RKO (cell line): ENCODE results near the gene TSEN34.
"Not testable (repeated sequence)": the region's sequence is repeated elsewhere in the genome, so short reads cannot be mapped to it uniquely, and the experiment has no call there.

Source experiments
- DNase-seq: peaks from one replicate; pipeline ENCODE4 v3.0.0-alpha.2; 2016; ENCODE audit warnings: low spot score

Gene TSEN34

GRCh38 chr19:54188215-54188871, 2.8 kb upstream of the TSEN34 start:
- DNase-seq, result peak; percentile 73

GRCh38 chr19:54189145-54189734, 1.9 kb upstream of the TSEN34 start, which contains the start of gene MBOAT7:
Gene MBOAT7, minus strand, starts transcription at chr19:54189580. Its CDS starts 1,072 bp downstream, at chr19:54188508.
- DNase-seq, result no peak

- peak; percentile 100 for DNase-seq
These were observed 1.2 kb upstream of the TSEN34 start for GRCh38 chr19:54189735-54190502.

- peak; percentile 99 for DNase-seq
These were observed 551 bp upstream of the TSEN34 start for GRCh38 chr19:54190503-54191010.

- DNase-seq, result peak; percentile 54
These were observed 824 bp downstream of the TSEN34 start for GRCh38 chr19:54191811-54192453.

- DNase-seq, result no peak
These were observed 1.9 kb downstream of the TSEN34 start for GRCh38 chr19:54193011-54193410.

GRCh38 chr19:54194463-54194862, 3.4 kb downstream of the TSEN34 start:
- DNase-seq, result not testable (repeated sequence)

- no peak for DNase-seq
These were observed 5.4 kb downstream of the TSEN34 start for GRCh38 chr19:54196536-54196935.

- no peak for DNase-seq
These were observed 6.0 kb downstream of the TSEN34 start for GRCh38 chr19:54197121-54197520.

- DNase-seq, result no peak
These were observed 8.3 kb downstream of the TSEN34 start for GRCh38 chr19:54199401-54199800.

- DNase-seq, result peak; percentile 27
These were observed 10.1 kb downstream of the TSEN34 start for GRCh38 chr19:54201172-54201701.

GRCh38 chr19:54201980-54202379, 10.9 kb downstream of the TSEN34 start:
- DNase-seq, result peak; percentile 31

- DNase-seq, result peak; percentile 48
These were observed 12.1 kb downstream of the TSEN34 start for GRCh38 chr19:54203151-54203611.

GRCh38 chr19:54204767-54205468, 13.8 kb downstream of the TSEN34 start:
- DNase-seq, result no peak

- DNase-seq, result no peak
These were observed 15.1 kb downstream of the TSEN34 start for GRCh38 chr19:54206030-54206830.

GRCh38 chr19:54206831-54207177, 15.7 kb downstream of the TSEN34 start:
- DNase-seq, result no peak

GRCh38 chr19:54207193-54207592, 16.1 kb downstream of the TSEN34 start:
- not testable (repeated sequence) for DNase-seq

GRCh38 chr19:54207676-54207982, 16.5 kb downstream of the TSEN34 start:
- DNase-seq, result no peak

- DNase-seq, result peak; percentile 44
These were observed 17.1 kb downstream of the TSEN34 start for GRCh38 chr19:54207983-54208783.

GRCh38 chr19:54208784-54209057, 17.6 kb downstream of the TSEN34 start:
- peak; percentile 22 for DNase-seq
